ENCODE results near the gene MTHFD2L.

DNA sequence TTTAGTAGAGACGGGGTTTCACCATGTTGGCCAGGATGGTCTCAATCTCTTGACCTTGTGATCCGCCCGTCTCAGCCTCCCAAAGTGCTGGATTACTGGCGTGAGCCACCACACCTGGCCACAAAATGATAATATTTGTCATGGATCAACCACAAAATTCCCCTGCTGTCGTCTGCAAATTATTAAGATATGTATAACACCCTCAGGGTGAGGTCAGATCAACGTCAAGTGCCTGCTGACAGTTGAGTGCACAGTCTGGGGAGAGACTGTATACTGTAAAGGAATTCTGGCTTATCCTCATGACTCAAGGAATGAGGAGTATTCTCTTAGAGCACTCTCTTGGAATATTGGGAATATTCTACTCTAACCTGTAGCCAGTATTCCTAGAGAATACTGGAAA lies 161.6 kb downstream of the MTHFD2L start:
- TF ChIP-seq, protein P1, sequence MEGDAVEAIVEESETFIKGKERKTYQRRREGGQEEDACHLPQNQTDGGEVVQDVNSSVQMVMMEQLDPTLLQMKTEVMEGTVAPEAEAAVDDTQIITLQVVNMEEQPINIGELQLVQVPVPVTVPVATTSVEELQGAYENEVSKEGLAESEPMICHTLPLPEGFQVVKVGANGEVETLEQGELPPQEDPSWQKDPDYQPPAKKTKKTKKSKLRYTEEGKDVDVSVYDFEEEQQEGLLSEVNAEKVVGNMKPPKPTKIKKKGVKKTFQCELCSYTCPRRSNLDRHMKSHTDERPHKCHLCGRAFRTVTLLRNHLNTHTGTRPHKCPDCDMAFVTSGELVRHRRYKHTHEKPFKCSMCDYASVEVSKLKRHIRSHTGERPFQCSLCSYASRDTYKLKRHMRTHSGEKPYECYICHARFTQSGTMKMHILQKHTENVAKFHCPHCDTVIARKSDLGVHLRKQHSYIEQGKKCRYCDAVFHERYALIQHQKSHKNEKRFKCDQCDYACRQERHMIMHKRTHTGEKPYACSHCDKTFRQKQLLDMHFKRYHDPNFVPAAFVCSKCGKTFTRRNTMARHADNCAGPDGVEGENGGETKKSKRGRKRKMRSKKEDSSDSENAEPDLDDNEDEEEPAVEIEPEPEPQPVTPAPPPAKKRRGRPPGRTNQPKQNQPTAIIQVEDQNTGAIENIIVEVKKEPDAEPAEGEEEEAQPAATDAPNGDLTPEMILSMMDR (IDR thresholded peaks at IDR 0.05; ENCODE audit: poor library complexity, severe bottlenecking): no peak
- TF ChIP-seq EP300 (conservative IDR thresholded peaks at IDR 0.05; ENCODE audit: poor library complexity, severe bottlenecking) (no peak), SMC3 (conservative IDR thresholded peaks at IDR 0.05; ENCODE audit: poor library complexity) (no peak), POLR2AphosphoS5 (IDR thresholded peaks at IDR 0.05) (no peak), EZH2 (IDR thresholded peaks at IDR 0.05; ENCODE audit: borderline replicate concordance, insufficient read depth, low read length, poor library complexity, severe bottlenecking) (no peak)

Measured in neural cell (in vitro differentiated cells).